OCI-LY1 (cell line): ENCODE data around the gene SEC62.

Experiments
- EZH2 ChIP-seq: fragments of 200-600 bp; sonication (generic), shearing (Covaris generic); IDR thresholded peaks from 2 replicates; pipeline ENCODE4 v1.8.0; 2017; ENCODE audit warnings: borderline replicate concordance, mixed run types, mild to moderate bottlenecking, antibody characterized with exemption, low read length, moderate library complexity, mixed read lengths
- TF ChIP-seq, protein P1 (sequence below): fragments of 200-600 bp; sonication (generic), shearing (Covaris generic); IDR thresholded peaks from 2 replicates; pipeline ENCODE4 v1.5.1; 2017; ENCODE audit warnings: mild to moderate bottlenecking, antibody characterized with exemption, low read length, moderate library complexity, mixed read lengths

DNA sequence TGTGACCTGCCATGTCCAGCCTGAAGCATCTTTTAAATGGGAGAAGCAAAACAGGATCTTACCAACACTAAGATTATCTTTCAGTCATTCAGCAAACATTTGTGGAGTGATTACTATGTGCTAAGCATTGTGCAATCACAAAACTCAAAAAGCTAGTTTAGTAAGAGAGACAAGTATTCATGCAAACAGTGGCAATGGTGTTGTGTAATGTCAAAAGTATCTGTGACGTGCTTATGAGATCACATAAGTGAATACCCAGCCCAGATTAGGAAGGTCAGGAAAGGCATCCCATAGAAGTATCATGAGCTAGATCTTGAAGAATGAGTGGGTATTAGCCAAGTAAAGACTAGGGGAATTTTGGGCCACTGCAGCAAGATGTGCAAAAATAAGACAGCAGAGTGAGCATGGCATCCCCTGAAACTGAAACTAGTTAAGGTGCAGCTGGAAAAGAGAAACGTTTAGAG lies 32.1 kb downstream of the SEC62 start:
- no peak for TF ChIP-seq EZH2
- TF ChIP-seq, protein P1, sequence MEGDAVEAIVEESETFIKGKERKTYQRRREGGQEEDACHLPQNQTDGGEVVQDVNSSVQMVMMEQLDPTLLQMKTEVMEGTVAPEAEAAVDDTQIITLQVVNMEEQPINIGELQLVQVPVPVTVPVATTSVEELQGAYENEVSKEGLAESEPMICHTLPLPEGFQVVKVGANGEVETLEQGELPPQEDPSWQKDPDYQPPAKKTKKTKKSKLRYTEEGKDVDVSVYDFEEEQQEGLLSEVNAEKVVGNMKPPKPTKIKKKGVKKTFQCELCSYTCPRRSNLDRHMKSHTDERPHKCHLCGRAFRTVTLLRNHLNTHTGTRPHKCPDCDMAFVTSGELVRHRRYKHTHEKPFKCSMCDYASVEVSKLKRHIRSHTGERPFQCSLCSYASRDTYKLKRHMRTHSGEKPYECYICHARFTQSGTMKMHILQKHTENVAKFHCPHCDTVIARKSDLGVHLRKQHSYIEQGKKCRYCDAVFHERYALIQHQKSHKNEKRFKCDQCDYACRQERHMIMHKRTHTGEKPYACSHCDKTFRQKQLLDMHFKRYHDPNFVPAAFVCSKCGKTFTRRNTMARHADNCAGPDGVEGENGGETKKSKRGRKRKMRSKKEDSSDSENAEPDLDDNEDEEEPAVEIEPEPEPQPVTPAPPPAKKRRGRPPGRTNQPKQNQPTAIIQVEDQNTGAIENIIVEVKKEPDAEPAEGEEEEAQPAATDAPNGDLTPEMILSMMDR, result no peak
